C4-2B (cell line): ENCODE data around the gene MIPOL1.

Experiments used
- ZFX ChIP-seq: fragments of 450-650 bp; IDR thresholded peaks from 2 replicates; pipeline ENCODE4 v1.6.1; 2017
- TF ChIP-seq, protein P1 (sequence below): fragments of 450-650 bp; conservative IDR thresholded peaks from 2 replicates; pipeline ENCODE4 v1.5.1; 2017; ENCODE audit warnings: mild to moderate bottlenecking

DNA sequence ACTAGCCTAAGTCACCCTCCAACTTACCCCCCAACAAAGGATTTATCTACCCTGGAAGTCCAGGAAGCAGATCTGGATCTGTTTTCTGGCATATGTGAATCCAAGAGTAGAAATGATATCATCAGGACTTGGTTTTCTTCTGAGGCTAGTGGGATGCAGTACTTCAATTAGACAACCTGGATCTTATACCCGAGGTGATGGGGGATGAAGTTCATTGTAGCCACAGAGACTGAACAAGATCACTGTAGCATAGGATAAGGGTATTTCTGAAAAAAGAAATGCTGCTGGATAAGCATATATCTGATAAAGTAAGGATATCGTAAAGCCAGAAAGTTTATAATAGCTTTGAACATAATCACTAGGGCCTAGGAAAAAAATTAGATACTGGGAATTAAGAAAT, 222.9 kb downstream of the MIPOL1 start:
- TF ChIP-seq, protein P1, sequence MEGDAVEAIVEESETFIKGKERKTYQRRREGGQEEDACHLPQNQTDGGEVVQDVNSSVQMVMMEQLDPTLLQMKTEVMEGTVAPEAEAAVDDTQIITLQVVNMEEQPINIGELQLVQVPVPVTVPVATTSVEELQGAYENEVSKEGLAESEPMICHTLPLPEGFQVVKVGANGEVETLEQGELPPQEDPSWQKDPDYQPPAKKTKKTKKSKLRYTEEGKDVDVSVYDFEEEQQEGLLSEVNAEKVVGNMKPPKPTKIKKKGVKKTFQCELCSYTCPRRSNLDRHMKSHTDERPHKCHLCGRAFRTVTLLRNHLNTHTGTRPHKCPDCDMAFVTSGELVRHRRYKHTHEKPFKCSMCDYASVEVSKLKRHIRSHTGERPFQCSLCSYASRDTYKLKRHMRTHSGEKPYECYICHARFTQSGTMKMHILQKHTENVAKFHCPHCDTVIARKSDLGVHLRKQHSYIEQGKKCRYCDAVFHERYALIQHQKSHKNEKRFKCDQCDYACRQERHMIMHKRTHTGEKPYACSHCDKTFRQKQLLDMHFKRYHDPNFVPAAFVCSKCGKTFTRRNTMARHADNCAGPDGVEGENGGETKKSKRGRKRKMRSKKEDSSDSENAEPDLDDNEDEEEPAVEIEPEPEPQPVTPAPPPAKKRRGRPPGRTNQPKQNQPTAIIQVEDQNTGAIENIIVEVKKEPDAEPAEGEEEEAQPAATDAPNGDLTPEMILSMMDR = no peak
- no peak for TF ChIP-seq ZFX
